GM18517 (cell line): ENCODE measurements around the gene FHDC1.

Source experiments
- ATAC-seq: cut with Tn5 transposase; IDR thresholded peaks from one replicate; pipeline ENCODE4 v1.9.1; 2021; ENCODE audit warnings: mild to moderate bottlenecking, moderate library complexity; ENCODE audit not compliant: unreplicated experiment

Gene FHDC1

DNA sequence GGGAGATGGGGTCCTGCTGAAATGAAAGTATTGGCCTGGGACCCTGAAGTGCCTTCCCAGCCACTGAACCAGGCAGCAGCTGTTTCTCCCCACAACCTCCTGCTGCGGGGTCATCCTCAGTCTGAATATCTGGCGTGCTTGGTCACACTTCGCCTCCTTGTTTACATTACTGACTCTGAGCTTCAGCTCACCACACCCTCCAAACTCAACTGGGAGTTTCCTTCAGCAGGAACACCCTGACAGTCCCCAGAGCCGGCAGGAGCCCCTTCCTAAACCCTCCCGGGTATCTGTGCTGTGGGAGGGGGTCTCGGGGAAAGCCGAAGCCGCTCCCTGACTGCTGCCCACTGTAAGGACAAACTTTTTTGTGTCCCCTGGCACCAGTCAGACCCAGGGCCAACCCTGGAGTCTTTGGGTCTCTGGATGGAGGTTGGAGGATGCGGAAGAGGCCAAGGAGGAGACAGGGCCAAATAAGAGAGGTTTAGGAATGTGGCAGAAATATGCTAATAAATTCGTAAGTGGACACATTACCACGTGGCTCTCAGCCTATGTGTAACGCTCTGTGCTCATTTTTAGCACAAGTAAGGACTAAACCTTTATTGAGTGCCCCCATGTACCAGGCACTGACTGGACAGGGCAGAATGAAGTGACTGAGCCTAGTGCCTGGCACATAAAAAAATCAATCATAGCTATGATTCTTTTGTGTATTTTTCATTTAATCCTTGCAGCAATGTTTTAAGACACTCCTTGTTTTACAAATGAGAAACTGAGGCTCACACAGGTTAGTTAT is 20.7 kb downstream of the FHDC1 start:
- no peak for ATAC-seq

DNA sequence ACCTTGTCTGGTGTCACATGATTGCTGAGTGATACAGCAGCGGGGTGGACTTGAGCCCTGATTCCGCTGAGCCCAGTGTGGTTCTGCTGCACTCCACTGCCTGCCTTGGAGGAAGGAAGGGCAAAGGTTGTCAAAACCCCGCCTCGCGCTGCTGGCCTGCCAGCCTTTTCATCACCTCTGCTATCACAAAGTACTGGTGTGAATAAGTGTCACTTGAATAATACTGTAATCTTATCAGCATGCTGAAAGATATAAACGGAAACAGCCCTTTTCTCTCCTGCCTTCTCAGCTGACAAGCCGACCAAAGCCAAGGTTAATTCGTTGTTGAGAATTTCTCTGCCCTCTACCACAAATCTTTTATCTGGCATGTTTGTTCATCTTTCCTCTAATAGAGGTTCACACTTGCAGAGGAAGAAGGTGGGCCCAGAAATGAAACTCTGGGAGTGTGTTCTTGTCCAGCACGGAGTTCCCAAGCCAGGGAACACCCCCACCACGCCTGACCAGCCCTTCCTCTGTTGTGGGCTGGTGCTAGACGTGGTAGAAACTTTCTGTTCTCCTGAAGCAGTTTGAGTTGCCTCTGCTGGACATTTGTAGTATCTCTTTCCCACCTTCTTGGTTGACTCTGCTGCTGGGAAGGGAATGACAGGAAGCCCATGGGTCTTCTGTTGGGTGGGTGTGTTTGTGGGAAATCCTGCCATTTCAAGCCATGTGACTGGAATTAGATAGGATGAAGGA is 21.5 kb downstream of the FHDC1 start:
- no peak for ATAC-seq

GRCh38 chr4:152959080-152959479 is 23.0 kb downstream of the FHDC1 start:
- no peak for ATAC-seq

DNA sequence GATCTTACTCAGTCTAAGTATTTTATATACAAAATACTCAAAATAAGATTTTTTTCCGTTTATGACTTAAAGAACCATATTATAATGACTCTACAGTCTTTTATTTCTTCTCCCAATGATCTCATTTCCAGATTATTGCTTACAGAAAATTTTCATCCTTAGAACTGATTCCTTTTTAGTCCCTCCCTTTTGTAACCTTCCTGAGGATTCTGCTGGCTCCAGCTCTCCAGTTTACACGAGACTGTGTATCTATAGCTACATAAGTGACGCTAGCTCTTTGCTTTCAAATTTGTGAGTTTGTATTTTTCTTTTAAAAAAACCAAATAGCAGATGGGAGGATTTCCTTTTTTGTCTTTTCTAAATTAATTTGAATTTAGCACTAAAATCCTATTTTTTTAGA is 24.0 kb downstream of the FHDC1 start:
- ATAC-seq, result no peak

DNA sequence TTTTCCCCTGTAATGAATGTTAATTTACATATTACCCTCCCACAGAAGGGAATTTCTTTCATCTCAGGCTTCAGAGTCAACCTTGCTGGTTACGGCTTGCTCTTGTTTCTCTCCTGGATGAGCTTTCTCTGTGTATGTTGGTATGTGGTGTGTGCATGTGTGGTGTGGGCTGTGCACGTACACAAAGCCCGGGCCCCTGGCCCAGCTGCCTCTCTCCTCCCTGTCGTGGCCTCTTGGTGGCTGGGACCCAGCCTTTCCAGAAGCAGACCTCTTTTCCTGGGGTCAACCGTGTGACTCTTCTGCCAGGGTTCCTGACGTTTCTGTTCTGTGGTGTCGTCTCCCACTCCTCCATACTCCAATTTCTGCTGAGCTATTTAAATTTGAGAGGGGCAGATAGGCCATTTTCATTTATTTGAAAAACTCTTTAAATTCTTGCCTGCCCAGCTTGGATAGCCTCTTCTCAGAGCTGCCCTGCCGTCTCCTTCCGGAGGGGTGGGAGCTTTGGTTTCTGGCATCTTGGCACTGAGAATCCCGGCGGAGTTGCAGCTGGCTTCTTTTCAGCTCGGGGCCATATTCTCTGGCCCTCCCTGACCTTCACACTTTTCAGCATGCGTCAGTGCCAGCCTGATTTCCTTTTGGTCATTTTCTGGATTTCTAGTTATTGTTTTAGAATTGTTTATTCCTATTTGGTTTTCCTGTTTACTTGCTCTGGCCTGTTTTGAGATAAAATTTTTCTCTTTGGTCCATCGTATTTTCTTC is 25.1 kb downstream of the FHDC1 start:
- ATAC-seq, result no peak

GRCh38 chr4:152961773-152962115 is 25.6 kb downstream of the FHDC1 start:
- ATAC-seq, result no peak

DNA sequence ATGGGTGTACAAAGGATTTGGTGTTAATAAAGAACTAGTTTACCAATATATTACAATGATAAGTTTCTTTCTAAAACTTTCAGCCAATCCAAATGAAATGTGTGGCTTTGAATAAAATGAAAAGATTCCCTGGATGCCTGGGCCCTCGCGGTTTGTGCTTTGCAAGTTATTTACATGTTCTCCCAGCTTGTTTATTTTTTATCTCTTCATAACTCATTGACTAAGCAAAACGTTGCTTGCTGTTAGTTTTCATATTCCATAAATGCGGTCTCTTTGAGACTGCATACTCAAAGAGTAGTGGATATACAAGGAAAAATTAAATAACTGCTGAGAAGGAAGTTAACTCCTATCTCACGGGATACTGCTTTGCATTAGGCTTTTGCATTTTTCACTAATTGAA is 26.0 kb downstream of the FHDC1 start:
- no peak for ATAC-seq

- no peak for ATAC-seq
These were observed 28.2 kb downstream of the FHDC1 start for GRCh38 chr4:152964335-152964734.

DNA sequence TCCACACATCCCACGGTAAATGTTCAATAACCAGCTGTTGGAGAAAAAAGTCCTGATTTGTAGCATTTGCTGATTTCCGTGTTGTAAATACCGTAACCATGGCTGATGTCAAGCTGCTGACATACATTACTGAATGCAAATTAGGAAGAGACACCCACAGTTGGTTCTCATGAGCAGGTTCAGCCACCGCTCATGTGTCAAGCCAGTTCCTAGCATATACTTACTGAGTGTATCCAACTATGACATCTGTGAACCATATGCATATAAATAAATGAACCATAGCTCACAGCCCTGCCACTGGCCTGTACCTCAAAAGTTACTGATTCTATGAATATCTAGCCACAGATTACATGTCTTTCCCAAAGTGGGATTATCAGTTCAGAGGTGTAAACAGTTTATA is 29.5 kb downstream of the FHDC1 start:
- ATAC-seq, result no peak

DNA sequence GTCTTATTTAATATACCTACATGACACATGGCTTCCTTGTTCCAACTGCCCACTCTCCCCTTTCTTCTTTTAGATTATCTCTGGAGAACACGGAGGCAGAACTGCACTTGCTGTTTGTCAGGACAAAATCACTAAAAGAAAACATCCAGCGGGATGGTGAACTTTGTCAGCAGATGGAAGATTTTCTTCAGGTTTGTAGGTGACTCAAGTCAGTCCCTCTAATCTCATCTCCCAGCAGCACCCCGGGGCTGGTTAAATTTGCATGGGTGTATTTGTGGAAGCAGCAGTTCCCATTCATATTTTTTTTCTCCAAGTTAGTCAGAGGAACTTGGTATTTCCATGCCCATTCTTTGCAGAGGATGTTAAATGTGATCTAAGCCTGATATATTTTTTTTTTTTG is 31.8 kb downstream of the FHDC1 start:
- no peak for ATAC-seq

DNA sequence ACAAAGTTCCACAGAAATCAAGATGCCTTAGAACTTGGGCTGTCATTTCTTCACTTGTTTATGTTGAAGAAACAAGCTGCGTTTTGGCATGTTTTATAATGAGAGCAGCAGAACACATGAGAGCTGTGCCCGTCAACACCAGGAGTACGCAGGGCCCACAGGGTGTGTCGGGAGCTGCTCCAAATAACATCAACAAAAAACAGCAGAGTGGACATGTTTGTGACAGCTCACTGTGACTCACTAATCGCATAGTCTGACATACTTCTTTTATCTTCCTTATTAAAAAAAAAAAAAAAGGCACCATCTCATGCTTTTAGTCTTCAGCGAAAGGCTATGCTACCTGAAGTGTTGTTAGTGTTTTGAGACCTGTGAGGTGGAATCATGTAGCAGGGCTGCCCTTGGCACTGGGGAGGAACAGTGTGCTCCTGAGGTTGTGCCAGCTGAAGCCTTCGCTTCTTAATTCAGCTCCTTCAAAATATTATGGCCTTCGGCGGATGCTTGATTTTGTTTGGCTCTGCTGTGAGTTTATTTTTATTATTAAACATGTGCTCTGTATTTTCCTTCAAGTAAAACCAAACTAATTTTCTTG is 32.8 kb downstream of the FHDC1 start:
- ATAC-seq, result no peak

DNA sequence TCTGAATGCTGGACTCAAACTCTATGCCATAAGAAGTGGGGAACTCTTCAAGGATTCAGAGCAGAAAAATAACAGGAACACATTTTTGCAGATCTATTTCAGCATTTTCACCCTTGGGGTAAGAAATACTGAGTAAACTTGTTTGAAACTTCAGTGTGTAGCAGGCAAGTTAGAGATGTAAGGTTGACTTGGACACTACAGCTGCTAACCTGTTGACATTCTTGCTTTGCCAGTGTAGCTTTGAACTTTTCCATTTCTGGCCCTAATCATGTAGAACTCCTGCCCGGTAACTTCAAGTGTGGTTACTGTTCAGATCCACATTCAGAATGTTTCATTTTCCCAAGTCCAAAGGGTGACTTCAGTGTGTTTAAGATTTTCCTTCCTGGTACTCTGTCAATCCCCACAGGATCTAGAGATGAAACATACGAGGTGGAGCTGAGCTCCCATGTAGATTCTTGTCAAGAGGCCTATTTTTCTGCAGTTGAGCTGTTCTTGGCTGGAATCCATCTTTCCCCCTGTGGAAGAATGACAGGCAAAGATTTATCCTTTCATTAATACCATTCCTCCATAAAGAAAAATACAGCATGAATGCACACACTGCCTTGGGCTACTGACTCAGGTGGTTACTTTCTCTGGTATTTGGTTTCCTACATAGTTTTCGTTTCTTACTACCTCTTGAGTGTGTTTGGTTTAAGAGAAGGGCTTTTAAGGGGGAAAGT is 34.1 kb downstream of the FHDC1 start:
- no peak for ATAC-seq

GRCh38 chr4:152971053-152971452 is 34.9 kb downstream of the FHDC1 start:
- no peak for ATAC-seq

DNA sequence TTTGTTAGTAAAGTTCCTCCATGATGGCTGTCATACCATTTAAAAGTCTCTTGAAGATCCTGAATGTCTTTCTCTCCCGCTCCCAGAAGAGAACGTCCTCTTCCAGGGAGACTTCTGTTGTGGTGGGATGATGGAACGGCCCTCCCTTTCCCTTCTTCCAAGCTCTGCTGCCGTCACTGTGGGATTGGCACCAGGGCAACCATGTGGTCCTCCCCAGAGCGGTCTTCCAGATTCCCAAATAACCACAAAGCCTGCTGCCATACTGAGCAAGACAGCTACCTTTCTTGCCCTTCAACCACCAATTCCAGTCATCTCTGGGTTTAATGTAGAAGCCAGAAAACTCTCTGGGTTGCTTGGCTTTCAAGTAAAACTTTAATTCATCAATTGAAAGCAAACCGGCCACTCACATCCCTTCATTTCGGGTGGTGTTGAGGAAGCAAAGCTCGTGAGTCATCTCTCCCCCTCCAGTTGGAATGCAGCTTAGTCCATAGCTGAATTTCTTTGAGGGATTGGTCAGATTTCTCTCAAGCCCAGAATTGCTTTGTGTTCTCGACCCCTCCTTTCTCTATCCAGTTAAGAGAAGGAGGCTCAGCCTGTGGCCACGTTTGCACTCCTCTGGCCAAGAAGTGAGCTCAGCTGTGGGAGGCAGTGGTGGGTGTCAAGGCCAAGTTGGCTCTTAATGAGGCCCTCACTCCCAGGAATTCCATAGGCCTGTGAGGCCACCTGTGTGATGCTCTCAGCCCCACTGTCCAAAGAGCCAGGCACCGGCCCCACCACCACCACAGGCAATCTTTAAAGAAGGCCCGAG is 36.9 kb downstream of the FHDC1 start:
- no peak for ATAC-seq

DNA sequence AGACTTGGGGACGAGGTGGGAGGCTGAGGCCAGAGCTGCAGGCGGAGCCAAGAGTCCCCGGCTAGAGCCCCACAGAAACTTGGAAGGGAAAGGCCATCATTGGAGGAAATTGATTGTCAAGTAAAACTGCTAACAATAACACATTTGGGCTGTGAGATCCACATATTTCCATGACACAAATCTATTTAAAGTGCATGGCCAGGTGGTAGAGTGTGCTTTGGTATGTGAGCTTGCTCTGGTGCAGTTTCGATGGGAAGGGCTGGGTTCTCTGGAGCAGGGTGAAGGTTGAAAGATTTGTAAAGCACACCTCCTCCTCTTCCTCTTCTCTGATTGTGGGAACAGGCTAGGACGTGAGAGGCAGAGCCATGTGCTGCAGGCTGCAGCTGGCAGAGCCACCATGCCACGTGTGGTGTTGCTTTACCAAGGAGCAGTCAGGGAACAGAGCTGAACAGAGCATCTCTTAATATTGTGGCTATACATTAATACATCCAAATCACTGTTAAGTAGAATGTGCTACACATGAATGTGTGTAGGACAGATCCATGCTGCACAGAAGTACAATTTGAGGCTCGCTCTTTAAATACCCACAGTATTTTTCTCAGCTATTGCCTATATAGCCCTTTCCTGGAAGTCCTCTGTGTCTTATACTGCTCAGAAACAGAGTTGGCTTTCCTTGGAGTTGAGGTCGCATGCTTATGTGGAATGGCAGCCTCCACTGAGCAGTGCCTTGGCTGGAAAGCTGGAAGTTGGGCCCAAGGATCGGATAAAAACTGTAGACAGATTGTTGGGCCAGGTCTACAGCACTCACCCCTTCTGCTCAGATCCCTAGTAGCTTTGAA is 37.7 kb downstream of the FHDC1 start:
- ATAC-seq, result no peak

DNA sequence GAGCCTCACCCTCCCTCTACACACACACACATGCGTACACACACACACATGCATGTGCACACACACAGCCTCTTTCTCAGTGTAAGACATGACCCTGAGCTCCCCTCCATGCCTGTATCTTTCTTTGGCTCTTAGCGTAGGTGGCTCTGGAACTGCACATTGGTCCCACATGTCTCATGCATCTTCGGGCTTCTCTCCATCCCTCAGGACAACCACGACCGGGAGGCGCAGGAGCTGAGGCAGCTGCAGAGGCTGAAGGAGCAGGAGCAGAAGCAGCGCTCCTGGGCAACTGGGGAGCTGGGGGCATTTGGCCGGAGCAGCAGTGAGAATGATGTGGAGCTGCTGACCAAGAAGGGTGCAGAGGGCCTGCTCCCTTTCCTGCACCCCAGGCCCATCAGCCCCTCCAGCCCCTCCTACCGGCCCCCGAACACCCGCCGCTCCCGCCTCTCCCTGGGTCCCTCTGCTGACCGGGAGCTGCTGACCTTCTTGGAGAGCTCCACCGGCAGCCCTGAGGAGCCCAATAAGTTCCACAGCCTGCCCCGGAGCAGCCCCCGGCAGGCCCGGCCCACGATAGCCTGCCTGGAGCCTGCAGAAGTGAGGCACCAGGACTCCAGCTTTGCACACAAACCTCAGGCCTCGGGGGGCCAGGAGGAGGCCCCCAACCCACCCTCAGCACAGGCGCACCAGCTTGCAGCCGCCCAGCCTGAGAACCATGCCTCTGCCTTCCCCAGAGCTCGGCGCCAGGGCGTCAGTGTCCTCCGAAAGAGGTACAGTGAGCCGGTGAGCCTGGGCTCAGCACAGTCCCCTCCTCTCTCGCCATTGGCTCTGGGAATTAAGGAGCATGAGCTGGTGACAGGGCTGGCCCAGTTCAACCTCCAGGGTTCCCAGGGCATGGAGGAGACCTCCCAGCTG is 38.6 kb downstream of the FHDC1 start:
- no peak for ATAC-seq

DNA sequence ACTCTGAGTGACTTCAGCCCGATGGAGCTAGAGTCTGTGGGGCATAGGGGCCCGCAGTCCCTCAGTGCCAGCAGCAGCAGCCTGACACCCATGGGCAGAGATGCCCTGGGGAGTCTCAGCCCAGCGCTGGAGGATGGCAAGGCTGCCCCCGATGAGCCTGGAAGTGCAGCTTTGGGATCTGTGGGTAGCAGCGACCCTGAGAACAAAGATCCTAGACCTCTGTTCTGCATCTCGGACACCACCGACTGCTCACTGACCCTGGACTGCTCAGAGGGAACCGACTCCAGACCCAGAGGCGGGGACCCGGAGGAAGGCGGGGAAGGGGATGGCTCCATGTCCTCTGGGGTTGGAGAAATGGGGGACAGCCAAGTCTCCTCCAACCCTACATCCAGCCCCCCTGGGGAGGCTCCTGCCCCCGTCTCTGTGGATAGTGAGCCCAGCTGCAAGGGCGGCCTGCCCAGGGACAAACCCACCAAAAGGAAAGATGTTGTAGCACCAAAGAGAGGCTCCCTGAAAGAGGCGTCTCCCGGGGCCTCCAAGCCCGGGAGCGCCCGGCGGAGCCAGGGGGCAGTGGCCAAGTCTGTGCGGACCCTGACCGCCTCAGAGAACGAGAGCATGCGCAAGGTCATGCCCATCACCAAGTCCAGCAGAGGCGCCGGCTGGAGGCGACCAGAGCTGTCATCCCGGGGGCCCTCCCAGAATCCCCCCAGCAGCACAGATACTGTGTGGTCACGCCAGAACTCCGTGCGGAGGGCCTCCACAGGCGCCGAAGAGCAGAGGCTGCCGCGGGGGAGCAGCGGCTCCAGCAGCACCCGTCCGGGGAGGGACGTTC is 39.5 kb downstream of the FHDC1 start:
- ATAC-seq, result no peak
